Measurements from ENCODE around the gene TMEM200B. TPM values are rescaled to one million over a fixed set of nuclear protein-coding genes. Genes with fewer than 3 reads are reported as not detected.

TMEM200B gene
- total RNA-seq, 1 donor from 2014 or later, result not detected

GRCh38 chr1:29077155-29077554, 46.5 kb downstream of the TMEM200B start:
- TF ChIP-seq CTCF (IDR thresholded peaks at IDR 0.05), result no peak
- POLR2A ChIA-PET, result interaction anchor here (0.5 kb wide), 1 partner anchor 571 kb away, joined by 3 read pairs; the partner anchor contains the start of gene RCC1
- H3K36me3 Mint-ChIP-seq (ENCODE audit: low read depth), result peaks cover 40% of the 10 kb centered on the region

More at GRCh38 chr1:29077155-29077554, 46.5 kb downstream of the TMEM200B start:
- Mint-ChIP-seq H3K27ac (no peak overlapping the region), H3K4me3 (no peak overlapping the region), H3K4me1 (no peaks in the 10 kb centered on the region), H3K9me3 (no peaks in the 10 kb centered on the region), H3K27me3 (no peaks in the 10 kb centered on the region)
- CTCF ChIA-PET, result no interaction called here
- ATAC-seq (ENCODE audit: low read depth) (no peak), DNase-seq (no peak)
- intact Hi-C loops (cut with micrococcal nuclease), result no loop called here

Other genes with a start within 250 kb of the TMEM200B start
- gene EPB41, start 209.3 kb downstream of the TMEM200B start, total RNA-seq, result 73.8 and 74.0 TPM in 2 replicates
- gene SRSF4, start 58.0 kb upstream of the TMEM200B start, total RNA-seq, result 80.3 and 92.6 TPM in 2 replicates
- 18.7 and 23.7 TPM in 2 replicates for gene MECR, start 107.0 kb upstream of the TMEM200B start, total RNA-seq
- 0.24 TPM in 1 of 2 replicates, not detected in the other for gene PTPRU, start 112.6 kb upstream of the TMEM200B start, total RNA-seq

Measured in activated B cell treated with CpG ODN at 0.5 μM for 24 hours (primary cell).